ENCODE data around the gene PIK3R5. TPM values are rescaled to one million over a fixed set of nuclear protein-coding genes. Genes with fewer than 3 reads are reported as not detected.

Gene PIK3R5
- total RNA-seq, 2 donors from 2014 or later: 3.2 to 10.4 TPM

DNA sequence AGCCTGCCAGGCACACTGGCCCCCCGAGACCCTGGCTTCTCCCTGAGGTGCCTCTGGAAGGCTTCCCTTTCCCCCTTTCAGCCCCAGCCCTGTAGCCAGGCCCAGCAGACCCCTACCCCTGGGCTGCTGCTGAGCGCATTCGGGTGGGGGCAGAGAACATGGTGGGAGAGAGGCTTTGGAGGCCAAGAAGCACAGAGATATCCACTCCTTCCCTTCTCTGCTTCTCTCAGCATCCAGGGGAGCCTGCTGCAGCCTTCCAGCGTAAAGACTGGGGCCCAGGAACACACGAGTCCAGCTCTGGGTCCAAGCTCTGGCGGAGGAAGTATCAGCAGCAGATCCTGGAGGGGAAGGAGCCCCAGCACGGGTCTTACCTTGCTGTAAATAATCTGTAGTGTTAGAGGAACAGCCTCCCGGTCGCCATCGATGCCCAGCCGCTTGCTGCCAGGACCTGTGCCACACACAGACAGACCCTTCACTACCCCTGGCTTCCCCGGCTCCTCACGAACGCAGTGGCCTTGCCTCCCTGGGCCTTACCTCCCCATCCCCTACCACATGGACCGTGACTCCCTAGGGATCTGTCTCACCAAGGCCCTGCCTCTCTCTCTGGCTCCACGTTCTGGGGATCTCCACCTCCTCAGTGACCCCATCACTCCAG, 81.0 kb downstream of the PIK3R5 start:
- DNase-seq (ENCODE audit: low spot score): no peak
- WGBS: 90% methylated on average over 16 of the region's 16 CpGs
- TF ChIP-seq POLR2A (IDR thresholded peaks at IDR 0.05) (no peak), POLR2AphosphoS5 (IDR thresholded peaks at IDR 0.05) (no peak)
- TF ChIP-seq, protein P1, sequence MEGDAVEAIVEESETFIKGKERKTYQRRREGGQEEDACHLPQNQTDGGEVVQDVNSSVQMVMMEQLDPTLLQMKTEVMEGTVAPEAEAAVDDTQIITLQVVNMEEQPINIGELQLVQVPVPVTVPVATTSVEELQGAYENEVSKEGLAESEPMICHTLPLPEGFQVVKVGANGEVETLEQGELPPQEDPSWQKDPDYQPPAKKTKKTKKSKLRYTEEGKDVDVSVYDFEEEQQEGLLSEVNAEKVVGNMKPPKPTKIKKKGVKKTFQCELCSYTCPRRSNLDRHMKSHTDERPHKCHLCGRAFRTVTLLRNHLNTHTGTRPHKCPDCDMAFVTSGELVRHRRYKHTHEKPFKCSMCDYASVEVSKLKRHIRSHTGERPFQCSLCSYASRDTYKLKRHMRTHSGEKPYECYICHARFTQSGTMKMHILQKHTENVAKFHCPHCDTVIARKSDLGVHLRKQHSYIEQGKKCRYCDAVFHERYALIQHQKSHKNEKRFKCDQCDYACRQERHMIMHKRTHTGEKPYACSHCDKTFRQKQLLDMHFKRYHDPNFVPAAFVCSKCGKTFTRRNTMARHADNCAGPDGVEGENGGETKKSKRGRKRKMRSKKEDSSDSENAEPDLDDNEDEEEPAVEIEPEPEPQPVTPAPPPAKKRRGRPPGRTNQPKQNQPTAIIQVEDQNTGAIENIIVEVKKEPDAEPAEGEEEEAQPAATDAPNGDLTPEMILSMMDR (IDR thresholded peaks at IDR 0.05): no peak
- Histone ChIP-seq H3K36me3 (no peaks in the 10 kb centered on the region), H3K4me1 (replicated peaks) (no peaks in the 10 kb centered on the region), H3K27me3 (replicated peaks; ENCODE audit: insufficient read depth) (no peaks in the 10 kb centered on the region), H3K4me3 (no peak overlapping the region), H3K27ac (no peak overlapping the region), H3K9me3 (no peaks in the 10 kb centered on the region)
- intact Hi-C loops (cut with DNase I): no loop called here

DNA sequence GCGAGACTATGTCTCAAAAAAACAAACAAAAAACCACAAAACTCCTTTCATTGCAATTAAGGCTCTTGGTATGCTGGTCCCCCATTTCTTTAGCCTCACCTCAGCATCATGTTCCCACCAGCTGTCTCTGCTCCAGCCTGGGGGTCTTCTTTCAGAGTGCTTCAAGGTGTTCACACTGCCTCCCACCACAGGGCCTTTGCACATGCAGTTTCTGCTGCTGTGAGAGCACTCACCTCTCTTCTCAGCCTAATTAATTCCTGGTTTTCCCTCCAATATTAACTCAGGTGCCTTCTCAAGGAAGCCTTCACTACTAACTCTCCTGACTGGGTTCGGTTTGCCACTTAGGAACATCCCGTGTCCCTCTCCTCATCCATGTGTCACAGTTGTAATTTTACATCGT, 82.2 kb downstream of the PIK3R5 start:
- intact Hi-C loops (cut with DNase I): no loop called here
- no peaks in the 10 kb centered on the region for H3K9me3 ChIP-seq
- WGBS: 98% methylated on average over 4 of the region's 4 CpGs
- no peak for TF ChIP-seq POLR2AphosphoS5 (IDR thresholded peaks at IDR 0.05)
- TF ChIP-seq POLR2A (IDR thresholded peaks at IDR 0.05): no peak
- TF ChIP-seq, protein P1 (IDR thresholded peaks at IDR 0.05): no peak
- no peaks in the 10 kb centered on the region for H3K4me1 ChIP-seq (replicated peaks)
- H3K27ac ChIP-seq: no peak overlapping the region
- H3K27me3 ChIP-seq (replicated peaks; ENCODE audit: insufficient read depth): no peaks in the 10 kb centered on the region
- H3K36me3 ChIP-seq: no peaks in the 10 kb centered on the region
- DNase-seq (ENCODE audit: low spot score): no peak
- no peak overlapping the region for H3K4me3 ChIP-seq

DNA sequence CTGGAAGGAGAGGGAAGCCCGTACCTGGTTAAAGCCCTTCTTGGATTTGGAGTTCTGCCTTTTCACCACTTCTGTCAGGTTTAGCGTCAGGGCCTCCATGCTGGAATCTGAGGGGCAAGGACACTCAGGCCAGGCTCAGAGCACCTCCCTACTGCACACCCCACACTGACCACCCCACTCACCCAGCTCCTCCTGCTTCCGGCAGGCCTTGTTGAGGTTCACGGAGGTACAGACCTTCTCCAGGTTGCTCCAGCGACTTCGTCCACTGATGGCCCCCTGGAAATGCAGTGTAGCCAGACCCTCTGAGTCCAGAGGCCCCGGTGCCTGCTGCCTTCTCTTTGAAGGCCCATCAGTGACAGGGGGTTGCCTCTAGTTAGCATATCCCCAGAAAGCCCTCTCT, 83.9 kb downstream of the PIK3R5 start:
- Histone ChIP-seq H3K27ac (no peak overlapping the region), H3K27me3 (replicated peaks; ENCODE audit: insufficient read depth) (no peaks in the 10 kb centered on the region), H3K9me3 (no peaks in the 10 kb centered on the region), H3K4me3 (no peak overlapping the region), H3K36me3 (no peaks in the 10 kb centered on the region), H3K4me1 (replicated peaks) (no peaks in the 10 kb centered on the region)
- intact Hi-C loops (cut with DNase I): no loop called here
- no peak for DNase-seq (ENCODE audit: low spot score)
- TF ChIP-seq, protein P1 (IDR thresholded peaks at IDR 0.05): no peak
- TF ChIP-seq POLR2AphosphoS5 (IDR thresholded peaks at IDR 0.05): no peak
- no peak for TF ChIP-seq POLR2A (IDR thresholded peaks at IDR 0.05)
- WGBS: 95% methylated on average over 7 of the region's 7 CpGs

DNA sequence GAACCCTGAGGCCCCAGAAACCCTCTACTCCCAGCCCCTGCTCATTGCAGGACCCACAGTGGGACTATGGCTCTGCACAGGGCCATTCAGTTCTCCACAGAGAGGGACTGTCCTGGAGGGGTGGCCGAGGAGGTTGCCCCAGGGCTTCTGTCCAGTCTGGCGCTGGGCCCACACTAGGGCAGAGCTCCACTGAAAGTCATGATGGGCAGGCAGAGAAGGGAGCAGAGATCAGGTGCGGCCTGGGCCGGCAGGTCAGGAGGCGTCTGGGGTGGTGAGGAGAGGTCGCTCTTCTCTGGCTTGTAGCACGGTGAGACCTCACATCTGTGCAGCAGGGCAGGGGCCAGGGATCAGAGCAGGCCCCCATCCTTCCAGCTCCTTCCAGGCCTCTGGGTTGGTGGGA, 85.0 kb downstream of the PIK3R5 start:
- Histone ChIP-seq H3K36me3 (no peaks in the 10 kb centered on the region), H3K9me3 (no peaks in the 10 kb centered on the region), H3K27ac (no peak overlapping the region), H3K27me3 (replicated peaks; ENCODE audit: insufficient read depth) (no peaks in the 10 kb centered on the region), H3K4me3 (no peak overlapping the region), H3K4me1 (replicated peaks) (no peaks in the 10 kb centered on the region)
- no peak for DNase-seq (ENCODE audit: low spot score)
- WGBS: 91% methylated on average over 7 of the region's 7 CpGs
- TF ChIP-seq POLR2AphosphoS5 (IDR thresholded peaks at IDR 0.05) (no peak), POLR2A (IDR thresholded peaks at IDR 0.05) (no peak)
- TF ChIP-seq, protein P1 (IDR thresholded peaks at IDR 0.05): no peak
- intact Hi-C loops (cut with DNase I): no loop called here

DNA sequence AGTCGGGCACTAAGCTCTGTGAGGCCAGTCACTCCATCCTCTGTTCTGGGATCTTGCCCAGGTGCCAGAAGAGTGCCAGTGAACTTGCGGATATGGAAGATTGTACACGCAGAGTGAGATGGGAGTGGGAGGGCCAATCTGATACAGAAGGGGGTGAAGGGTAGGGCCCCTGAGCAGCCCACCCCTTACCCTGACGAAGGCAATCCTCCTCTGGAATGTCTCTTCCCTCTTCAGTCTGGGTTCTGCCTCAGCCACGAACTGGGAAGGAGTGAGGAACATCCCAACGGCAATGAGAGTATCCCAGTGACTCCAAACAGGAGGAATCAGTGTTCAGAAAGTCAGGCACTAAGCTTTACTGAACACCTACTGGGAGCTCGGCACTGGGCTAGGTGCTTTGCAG, 86.1 kb downstream of the PIK3R5 start:
- Histone ChIP-seq H3K36me3 (no peaks in the 10 kb centered on the region), H3K4me1 (replicated peaks) (no peaks in the 10 kb centered on the region), H3K27me3 (replicated peaks; ENCODE audit: insufficient read depth) (no peaks in the 10 kb centered on the region), H3K4me3 (no peak overlapping the region), H3K27ac (no peak overlapping the region), H3K9me3 (no peaks in the 10 kb centered on the region)
- no peak for DNase-seq (ENCODE audit: low spot score)
- intact Hi-C loops (cut with DNase I): no loop called here
- WGBS: 79% methylated on average over 7 of the region's 7 CpGs
- TF ChIP-seq POLR2AphosphoS5 (IDR thresholded peaks at IDR 0.05) (no peak), POLR2A (IDR thresholded peaks at IDR 0.05) (no peak)
- TF ChIP-seq, protein P1 (IDR thresholded peaks at IDR 0.05): no peak

Data from prostate gland (tissue), 2 donors.